Measurements from ENCODE around the gene PARVB.

- no peak for TF ChIP-seq CTCF (IDR thresholded peaks at IDR 0.05; ENCODE audit: low read depth, low read length)
- TF ChIP-seq EZH2phosphoT487 (IDR thresholded peaks at IDR 0.05; ENCODE audit: low read depth): no peak
Observed at GRCh38 chr22:43999378-43999777, 24.7 kb upstream of the PARVB start.
